ENCODE data around the gene BEND6.
A peak's percentile ranks its signal among the peaks of the same experiment; 100 is the strongest.
"Not testable (repeated sequence)": the region's sequence is repeated elsewhere in the genome, so short reads cannot be mapped to it uniquely, and the experiment has no call there.

The BEND6 gene

GRCh38 chr6:57029213-57029612 lies 74.3 kb downstream of the BEND6 start:
- H3K27ac ChIP-seq = no peak overlapping the region
- TF ChIP-seq ZFX (IDR thresholded peaks at IDR 0.05) = no peak
- no peak for TF ChIP-seq CTCF (conservative IDR thresholded peaks at IDR 0.05)

DNA sequence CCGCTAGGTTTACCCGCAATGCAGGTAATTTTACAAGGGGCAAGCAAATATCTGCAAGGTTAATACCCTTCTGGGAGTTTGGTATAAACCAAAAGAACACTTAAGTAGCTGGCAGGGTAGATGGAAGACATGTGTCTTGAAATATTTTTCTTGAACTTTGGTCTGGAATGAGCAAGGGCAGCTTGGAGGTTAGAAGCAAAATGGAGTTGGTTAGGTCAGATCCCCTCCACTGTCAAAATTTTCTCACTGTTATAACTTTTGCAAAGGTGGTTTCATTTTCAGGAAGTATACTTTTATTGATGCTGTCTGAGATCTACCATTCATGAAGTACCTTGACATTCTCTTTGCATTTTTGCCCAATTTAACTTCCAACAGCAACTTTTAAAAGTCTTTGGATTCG lies 78.3 kb downstream of the BEND6 start:
- no peak overlapping the region for H3K27ac ChIP-seq
- no peak for TF ChIP-seq CTCF (conservative IDR thresholded peaks at IDR 0.05)
- no peak for TF ChIP-seq ZFX (IDR thresholded peaks at IDR 0.05)

GRCh38 chr6:57035549-57035948 lies 80.6 kb downstream of the BEND6 start:
- TF ChIP-seq CTCF (conservative IDR thresholded peaks at IDR 0.05) (no peak), ZFX (IDR thresholded peaks at IDR 0.05) (no peak)
- H3K27ac ChIP-seq = no peak overlapping the region

DNA sequence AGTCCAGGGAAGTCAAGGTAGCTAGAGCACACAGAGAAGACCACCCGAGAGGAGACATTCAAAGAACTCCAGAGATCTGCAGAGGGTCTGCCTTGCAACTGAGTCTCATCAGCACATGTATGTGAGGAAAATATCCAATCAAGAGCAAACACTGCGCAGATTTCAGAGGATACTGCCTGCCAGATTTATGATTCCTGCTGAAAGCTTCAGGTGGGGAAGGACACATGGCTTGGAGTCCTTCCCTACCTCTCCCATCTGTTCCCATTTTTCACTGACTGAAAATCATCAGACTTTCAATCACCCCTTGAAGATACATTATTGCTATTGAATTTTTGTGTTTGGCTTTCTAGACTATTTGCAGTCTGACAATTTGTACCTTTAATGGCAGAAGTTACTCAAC lies 84.0 kb downstream of the BEND6 start:
- no peak for TF ChIP-seq CTCF (conservative IDR thresholded peaks at IDR 0.05)
- TF ChIP-seq ZFX (IDR thresholded peaks at IDR 0.05) = no peak
- H3K27ac ChIP-seq = no peak overlapping the region

GRCh38 chr6:57040011-57040410 lies 85.1 kb downstream of the BEND6 start:
- no peak overlapping the region for H3K27ac ChIP-seq
- TF ChIP-seq ZFX (IDR thresholded peaks at IDR 0.05) (no peak), CTCF (conservative IDR thresholded peaks at IDR 0.05) (no peak)

DNA sequence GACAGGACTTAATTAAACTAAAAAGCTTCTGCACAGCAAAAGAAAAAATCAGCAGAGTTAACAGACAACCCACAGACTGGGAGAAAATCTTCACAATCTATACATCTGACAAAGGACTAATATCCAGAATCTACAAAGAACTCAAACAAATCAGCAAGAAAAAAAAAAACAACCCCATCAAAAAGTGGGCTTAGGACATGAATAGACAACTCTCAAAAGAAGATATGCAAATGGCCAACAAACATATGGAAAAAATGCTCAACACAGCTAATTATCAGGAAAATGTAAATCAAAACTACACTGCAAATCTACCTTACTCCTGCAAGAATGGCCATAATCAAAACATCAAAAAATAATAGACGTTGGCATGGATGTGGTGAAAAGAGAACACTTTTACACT lies 89.2 kb downstream of the BEND6 start:
- not testable (repeated sequence) for H3K27ac ChIP-seq

- no peak overlapping the region for H3K27ac ChIP-seq
- no peak for TF ChIP-seq CTCF (conservative IDR thresholded peaks at IDR 0.05)
Observed at GRCh38 chr6:57044568-57044967, 89.7 kb downstream of the BEND6 start.

- peak within 1 kb of the TSS; percentile 53 for H3K27ac ChIP-seq
- TF ChIP-seq ZFX (IDR thresholded peaks at IDR 0.05) = peak; percentile 64
Observed at GRCh38 chr6:57046332-57047256, 91.7 kb downstream of the BEND6 start, which contains the start of gene KIAA1586. Gene KIAA1586 (plus strand): TSS chr6:57046693. CDS start chr6:57046756, 63 bp downstream.

DNA sequence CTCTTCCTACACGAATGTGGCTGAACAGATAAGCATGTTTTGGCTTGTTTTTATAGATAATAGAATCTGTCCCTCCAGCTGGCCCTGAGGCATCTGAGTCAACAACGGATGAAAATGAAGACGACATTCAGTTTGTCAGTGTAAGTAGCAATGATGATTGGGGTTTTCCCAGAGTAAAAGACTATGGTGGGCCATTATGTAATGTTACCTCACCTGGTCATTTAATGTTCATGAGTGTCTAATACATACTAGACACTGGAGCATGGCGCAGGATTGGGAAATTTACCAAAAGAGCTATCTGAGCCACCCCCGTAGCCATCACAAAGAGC lies 92.3 kb downstream of the BEND6 start:
- H3K27ac ChIP-seq = not testable (repeated sequence)

DNA sequence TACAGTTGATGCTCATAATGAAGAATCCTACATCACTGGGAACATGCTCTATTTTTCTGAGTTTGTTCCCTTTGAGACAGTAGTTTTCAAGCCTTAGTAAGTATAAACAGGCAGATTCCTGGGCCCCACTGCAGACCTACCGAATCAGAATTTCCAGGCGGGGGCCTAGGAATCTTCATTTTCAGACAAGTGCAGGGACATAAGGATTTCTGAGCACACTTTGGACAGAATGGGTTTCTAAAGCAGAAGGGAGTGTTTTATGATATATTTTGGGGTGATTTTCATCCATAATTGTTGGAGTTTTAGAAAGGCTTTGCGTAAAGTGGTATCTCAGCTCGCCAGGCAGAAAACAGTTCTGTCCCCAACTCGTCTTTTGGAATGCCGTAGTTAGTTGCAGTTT lies 93.0 kb downstream of the BEND6 start:
- not testable (repeated sequence) for H3K27ac ChIP-seq

Data from C4-2B (cell line).